Panc1 (cell line): ENCODE measurements around the gene PRKCA. TPM values are rescaled to one million over a fixed set of nuclear protein-coding genes. Genes with fewer than 3 reads are reported as not detected.

Experiments used
- ATAC-seq: fragments of 200-7000 bp; cut with Tn5 transposase; 2 replicates; pipeline ENCODE4 v1.9.1; 2020; ENCODE audit warnings: mild to moderate bottlenecking, moderate library complexity
- BruUV-seq: library from RNA; stranded (reverse); fragments of 400-500 nt; replicated peaks from 2 replicates; lab custom pipeline; 2021; lab: Mats Ljungman, UMichigan
- CTCF ChIA-PET: fragments of 300-600 bp; sonication (Branson Sonifier 250); formaldehyde crosslinking; loops from one replicate; lab custom pipeline; 2022; ENCODE audit warnings: antibody characterized with exemption; lab: Charles Lee
- POLR2A ChIA-PET: fragments of 300-600 bp; sonication (Branson Sonifier 250); formaldehyde crosslinking; loops from one replicate; lab custom pipeline; 2022; ENCODE audit warnings: antibody characterized with exemption; lab: Charles Lee
- DNase-seq: peaks from one replicate; pipeline ENCODE4 v3.0.0-alpha.2; 2010; ENCODE audit warnings: low read depth, low spot score
- H3K27ac ChIP-seq: 2 replicates; pipeline ENCODE4 v1.5.1; 2011; ENCODE audit warnings: mild to moderate bottlenecking, low read length, inconsistent platforms
- H3K27me3 ChIP-seq: fragments of 200-500 bp; sonication (Bioruptor generic); 2 replicates; pipeline ENCODE4 v1.6.0; 2014; ENCODE audit warnings: low read length, inconsistent platforms; ENCODE audit not compliant: control insufficient read depth, insufficient read depth
- H3K36me3 ChIP-seq: fragments of 200-500 bp; sonication (Bioruptor generic); 2 replicates; pipeline ENCODE4 v1.5.1; 2014; ENCODE audit warnings: inconsistent platforms, mild to moderate bottlenecking, low read length, moderate library complexity; ENCODE audit not compliant: control insufficient read depth, insufficient read depth
- H3K4me1 ChIP-seq: 2 replicates; pipeline ENCODE4 v1.5.1; 2011; ENCODE audit warnings: inconsistent platforms, mild to moderate bottlenecking, low read length, moderate library complexity; ENCODE audit not compliant: control insufficient read depth, insufficient read depth
- H3K4me3 ChIP-seq, 2 experiments: 2 replicates each; pipeline ENCODE4 v1.5.1; 2011 to 2012; ENCODE audit warnings: low read depth in 2 of 2, low read length in 2 of 2, mild to moderate bottlenecking in 2 of 2, inconsistent platforms in 1 of 2, moderate library complexity in 1 of 2
- H3K9me3 ChIP-seq: fragments of 200-500 bp; sonication (Bioruptor generic); 2 replicates; pipeline ENCODE4 v1.5.1; 2014; ENCODE audit warnings: low read depth, mild to moderate bottlenecking, inconsistent platforms, low read length, moderate library complexity; ENCODE audit not compliant: control insufficient read depth, insufficient read depth
- POLR2AphosphoS5 ChIP-seq: IDR thresholded peaks from 2 replicates; pipeline ENCODE4 v1.6.1; 2012; ENCODE audit warnings: mild to moderate bottlenecking, low read depth, low read length, moderate library complexity
- SIN3A ChIP-seq: IDR thresholded peaks from 2 replicates; pipeline ENCODE4 v1.6.1; 2012; ENCODE audit warnings: low read depth, mild to moderate bottlenecking, low read length, moderate library complexity, borderline replicate concordance; ENCODE audit not compliant: insufficient read depth
- TCF7L2 ChIP-seq: IDR thresholded peaks from 2 replicates; pipeline ENCODE4 v1.6.1; 2011; ENCODE audit warnings: mild to moderate bottlenecking, low read depth, low read length, inconsistent platforms
- in situ Hi-C: cut with HindIII; loops from 2 replicates; pipeline ENCODE4 v1.10.0; 2016; ENCODE audit warnings: low sequenced_read_pairs, low pct_unique_long_range_greater_than_20kb
- intact Hi-C: fragments of 100-400 bp; cut with micrococcal nuclease; formaldehyde crosslinking; loops from one replicate; pipeline ENCODE4 v1.10.0; 2022; ENCODE audit not compliant: unreplicated experiment
- total RNA-seq: library from RNA; stranded (reverse); gene quantifications from one replicate; pipeline ENCODE4 v1.2.1, GENCODE V29; 2021; ENCODE audit not compliant: unreplicated experiment
- TF ChIP-seq, protein P1 (sequence below), 2 experiments: IDR thresholded peaks; 2 replicates each; pipeline ENCODE4 v1.6.1; 2011 to 2012; ENCODE audit warnings: low read depth in 2 of 2, control low read depth in 1 of 2, low read length in 1 of 2, mild to moderate bottlenecking in 1 of 2, moderate library complexity in 1 of 2; ENCODE audit not compliant: insufficient read depth in 1 of 2
- TF ChIP-seq, protein P2 (sequence below): fragments of 450-650 bp; IDR thresholded peaks from 2 replicates; pipeline ENCODE4 v1.5.1; 2017; ENCODE audit warnings: mild to moderate bottlenecking

The PRKCA gene
- total RNA-seq, 1 experiment from 2014 or later, result 53.0 TPM

DNA sequence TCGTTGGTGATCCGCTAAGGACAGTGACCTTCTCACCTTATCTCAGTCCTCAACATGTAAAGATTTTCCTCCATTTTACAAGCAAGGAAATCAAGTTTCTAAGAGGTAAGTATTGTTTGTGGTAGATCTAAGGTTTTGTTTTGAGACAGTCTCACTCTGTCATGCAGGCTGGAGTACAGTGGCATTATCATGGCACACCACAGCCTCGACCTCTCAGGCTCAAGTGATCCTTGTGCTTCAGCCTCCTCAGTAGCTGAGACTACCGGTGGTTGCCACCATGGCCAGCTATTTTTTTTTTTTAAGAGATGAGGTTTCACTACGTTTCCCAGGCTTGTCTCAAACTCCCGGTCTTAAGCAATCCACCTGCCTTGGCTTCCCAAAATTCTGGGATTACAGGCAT lies 34.9 kb downstream of the PRKCA start:
- ChIA-PET CTCF (no interaction called here), POLR2A (interaction anchor here (0.7 kb wide), 1 partner anchor 105 kb away, joined by 5 read pairs; no protein-coding TSS in a partner anchor)
- Histone ChIP-seq H3K9me3 (no peaks in the 10 kb centered on the region), H3K36me3 (no peaks in the 10 kb centered on the region), H3K27ac (no peak overlapping the region), H3K4me3 (no peak overlapping the region), H3K27me3 (no peaks in the 10 kb centered on the region), H3K4me1 (peaks cover 21% of the 10 kb centered on the region)
- intact Hi-C loops, result no loop called here
- BruUV-seq, result no TSS peak
- TF ChIP-seq, protein P1, sequence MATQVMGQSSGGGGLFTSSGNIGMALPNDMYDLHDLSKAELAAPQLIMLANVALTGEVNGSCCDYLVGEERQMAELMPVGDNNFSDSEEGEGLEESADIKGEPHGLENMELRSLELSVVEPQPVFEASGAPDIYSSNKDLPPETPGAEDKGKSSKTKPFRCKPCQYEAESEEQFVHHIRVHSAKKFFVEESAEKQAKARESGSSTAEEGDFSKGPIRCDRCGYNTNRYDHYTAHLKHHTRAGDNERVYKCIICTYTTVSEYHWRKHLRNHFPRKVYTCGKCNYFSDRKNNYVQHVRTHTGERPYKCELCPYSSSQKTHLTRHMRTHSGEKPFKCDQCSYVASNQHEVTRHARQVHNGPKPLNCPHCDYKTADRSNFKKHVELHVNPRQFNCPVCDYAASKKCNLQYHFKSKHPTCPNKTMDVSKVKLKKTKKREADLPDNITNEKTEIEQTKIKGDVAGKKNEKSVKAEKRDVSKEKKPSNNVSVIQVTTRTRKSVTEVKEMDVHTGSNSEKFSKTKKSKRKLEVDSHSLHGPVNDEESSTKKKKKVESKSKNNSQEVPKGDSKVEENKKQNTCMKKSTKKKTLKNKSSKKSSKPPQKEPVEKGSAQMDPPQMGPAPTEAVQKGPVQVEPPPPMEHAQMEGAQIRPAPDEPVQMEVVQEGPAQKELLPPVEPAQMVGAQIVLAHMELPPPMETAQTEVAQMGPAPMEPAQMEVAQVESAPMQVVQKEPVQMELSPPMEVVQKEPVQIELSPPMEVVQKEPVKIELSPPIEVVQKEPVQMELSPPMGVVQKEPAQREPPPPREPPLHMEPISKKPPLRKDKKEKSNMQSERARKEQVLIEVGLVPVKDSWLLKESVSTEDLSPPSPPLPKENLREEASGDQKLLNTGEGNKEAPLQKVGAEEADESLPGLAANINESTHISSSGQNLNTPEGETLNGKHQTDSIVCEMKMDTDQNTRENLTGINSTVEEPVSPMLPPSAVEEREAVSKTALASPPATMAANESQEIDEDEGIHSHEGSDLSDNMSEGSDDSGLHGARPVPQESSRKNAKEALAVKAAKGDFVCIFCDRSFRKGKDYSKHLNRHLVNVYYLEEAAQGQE (IDR thresholded peaks at IDR 0.05; ENCODE audit: insufficient read depth in 1 of 2, low read depth in 2 of 2, low read length in 1 of 2), result no peak
- TF ChIP-seq TCF7L2 (no peak), POLR2AphosphoS5 (no peak), SIN3A (no peak)
- TF ChIP-seq, protein P2, sequence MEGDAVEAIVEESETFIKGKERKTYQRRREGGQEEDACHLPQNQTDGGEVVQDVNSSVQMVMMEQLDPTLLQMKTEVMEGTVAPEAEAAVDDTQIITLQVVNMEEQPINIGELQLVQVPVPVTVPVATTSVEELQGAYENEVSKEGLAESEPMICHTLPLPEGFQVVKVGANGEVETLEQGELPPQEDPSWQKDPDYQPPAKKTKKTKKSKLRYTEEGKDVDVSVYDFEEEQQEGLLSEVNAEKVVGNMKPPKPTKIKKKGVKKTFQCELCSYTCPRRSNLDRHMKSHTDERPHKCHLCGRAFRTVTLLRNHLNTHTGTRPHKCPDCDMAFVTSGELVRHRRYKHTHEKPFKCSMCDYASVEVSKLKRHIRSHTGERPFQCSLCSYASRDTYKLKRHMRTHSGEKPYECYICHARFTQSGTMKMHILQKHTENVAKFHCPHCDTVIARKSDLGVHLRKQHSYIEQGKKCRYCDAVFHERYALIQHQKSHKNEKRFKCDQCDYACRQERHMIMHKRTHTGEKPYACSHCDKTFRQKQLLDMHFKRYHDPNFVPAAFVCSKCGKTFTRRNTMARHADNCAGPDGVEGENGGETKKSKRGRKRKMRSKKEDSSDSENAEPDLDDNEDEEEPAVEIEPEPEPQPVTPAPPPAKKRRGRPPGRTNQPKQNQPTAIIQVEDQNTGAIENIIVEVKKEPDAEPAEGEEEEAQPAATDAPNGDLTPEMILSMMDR, result no peak
- DNase-seq, result no peak
- no peak for ATAC-seq
- in situ Hi-C loops, result no loop called here

DNA sequence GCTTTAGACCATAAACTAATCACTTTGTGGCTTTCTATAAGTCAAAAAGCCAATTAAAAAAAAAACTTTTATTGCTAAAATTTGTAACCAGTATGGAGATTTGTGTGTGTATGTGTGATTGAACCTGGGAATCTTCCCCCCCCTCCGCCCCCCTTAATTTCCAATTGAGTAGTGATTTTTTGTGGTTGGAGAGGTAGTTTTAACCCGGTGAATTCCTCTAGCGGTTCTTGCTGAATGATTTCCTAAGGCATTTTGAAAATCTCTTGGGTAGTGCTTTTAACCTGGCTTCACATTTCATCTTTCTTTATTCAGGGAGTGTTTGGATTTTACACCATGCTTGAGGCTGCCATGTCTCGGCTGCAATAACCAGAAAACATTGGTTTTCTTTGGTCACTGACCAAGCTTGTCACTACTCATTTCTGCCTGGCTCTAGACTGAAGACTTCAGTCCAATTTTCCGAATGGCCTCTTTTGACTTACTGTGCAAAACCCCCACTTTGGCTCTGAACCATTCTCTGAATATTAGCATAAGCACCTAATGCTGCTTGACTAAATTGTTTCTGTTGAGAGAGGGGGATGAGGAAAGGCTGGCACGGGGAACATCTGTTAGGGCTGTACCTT lies 35.6 kb downstream of the PRKCA start:
- CTCF ChIA-PET, result no interaction called here

More for the DNA sequence above, 35.6 kb downstream of the PRKCA start:
- Histone ChIP-seq H3K27ac (no peak overlapping the region; the same call in 1 of the 2 replicates), H3K9me3 (no peaks in the 10 kb centered on the region), H3K36me3 (no peaks in the 10 kb centered on the region), H3K27me3 (no peaks in the 10 kb centered on the region), H3K4me1 (peaks cover 21% of the 10 kb centered on the region), H3K4me3 (no peak overlapping the region)
- POLR2A ChIA-PET, result interaction anchor here (0.7 kb wide), 1 partner anchor 104 kb away, joined by 5 read pairs; no protein-coding TSS in a partner anchor
- no peak for ATAC-seq
- BruUV-seq, result no TSS peak
- TF ChIP-seq TCF7L2 (no peak), POLR2AphosphoS5 (no peak), SIN3A (no peak)
- TF ChIP-seq, protein P2, result no peak
- TF ChIP-seq, protein P1 (IDR thresholded peaks at IDR 0.05; ENCODE audit: insufficient read depth in 1 of 2, low read depth in 2 of 2, low read length in 1 of 2), result no peak
- in situ Hi-C loops (no loop called here), intact Hi-C loops (no loop called here)
- no peak for DNase-seq
